ENCODE results near the gene IFNB1. TPM values are rescaled to one million over a fixed set of nuclear protein-coding genes. Genes with fewer than 3 reads are reported as not detected.

IFNB1 gene
- total RNA-seq, 4 donors from 2014 or later, result not detected

GRCh38 chr9:21037278-21037677 lies 40.5 kb downstream of the IFNB1 start:
- H3K4me3 ChIP-seq, result no peak overlapping the region
- TF ChIP-seq, protein P1, sequence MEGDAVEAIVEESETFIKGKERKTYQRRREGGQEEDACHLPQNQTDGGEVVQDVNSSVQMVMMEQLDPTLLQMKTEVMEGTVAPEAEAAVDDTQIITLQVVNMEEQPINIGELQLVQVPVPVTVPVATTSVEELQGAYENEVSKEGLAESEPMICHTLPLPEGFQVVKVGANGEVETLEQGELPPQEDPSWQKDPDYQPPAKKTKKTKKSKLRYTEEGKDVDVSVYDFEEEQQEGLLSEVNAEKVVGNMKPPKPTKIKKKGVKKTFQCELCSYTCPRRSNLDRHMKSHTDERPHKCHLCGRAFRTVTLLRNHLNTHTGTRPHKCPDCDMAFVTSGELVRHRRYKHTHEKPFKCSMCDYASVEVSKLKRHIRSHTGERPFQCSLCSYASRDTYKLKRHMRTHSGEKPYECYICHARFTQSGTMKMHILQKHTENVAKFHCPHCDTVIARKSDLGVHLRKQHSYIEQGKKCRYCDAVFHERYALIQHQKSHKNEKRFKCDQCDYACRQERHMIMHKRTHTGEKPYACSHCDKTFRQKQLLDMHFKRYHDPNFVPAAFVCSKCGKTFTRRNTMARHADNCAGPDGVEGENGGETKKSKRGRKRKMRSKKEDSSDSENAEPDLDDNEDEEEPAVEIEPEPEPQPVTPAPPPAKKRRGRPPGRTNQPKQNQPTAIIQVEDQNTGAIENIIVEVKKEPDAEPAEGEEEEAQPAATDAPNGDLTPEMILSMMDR (IDR thresholded peaks at IDR 0.05), result no peak
- TF ChIP-seq POLR2A (IDR thresholded peaks at IDR 0.05), result no peak
- 86 to 98% methylated on average over 2 of the region's 2 CpGs for WGBS, 2 donors
- intact Hi-C loops (cut with DNase I), result no loop called here
- DNase-seq, result no peak
- no peaks in the 10 kb centered on the region for H3K36me3 ChIP-seq
- no peaks in the 10 kb centered on the region for H3K4me1 ChIP-seq
- no peaks in the 10 kb centered on the region for H3K27me3 ChIP-seq
- H3K9me3 ChIP-seq, result no peaks in the 10 kb centered on the region
- no peak overlapping the region for H3K27ac ChIP-seq

- 53 to 68% methylated on average over 14 of the region's 22 CpGs for WGBS, 2 donors
- no peak for TF ChIP-seq POLR2A (IDR thresholded peaks at IDR 0.05)
- TF ChIP-seq, protein P1 (IDR thresholded peaks at IDR 0.05), result no peak
- no peak for DNase-seq
- Histone ChIP-seq H3K27me3 (no peaks in the 10 kb centered on the region), H3K4me3 (peak overlapping the region; percentile 46 to 74 (median 61)), H3K9me3 (no peaks in the 10 kb centered on the region), H3K36me3 (no peaks in the 10 kb centered on the region), H3K27ac (peak overlapping the region; percentile 49 to 89 (median 80)), H3K4me1 (peaks cover 7 to 28% (median 7%) of the 10 kb centered on the region in 3 donors)
- intact Hi-C loops (cut with DNase I), result no loop called here
Measured at GRCh38 chr9:21031808-21032183, 45.9 kb downstream of the IFNB1 start.

DNA sequence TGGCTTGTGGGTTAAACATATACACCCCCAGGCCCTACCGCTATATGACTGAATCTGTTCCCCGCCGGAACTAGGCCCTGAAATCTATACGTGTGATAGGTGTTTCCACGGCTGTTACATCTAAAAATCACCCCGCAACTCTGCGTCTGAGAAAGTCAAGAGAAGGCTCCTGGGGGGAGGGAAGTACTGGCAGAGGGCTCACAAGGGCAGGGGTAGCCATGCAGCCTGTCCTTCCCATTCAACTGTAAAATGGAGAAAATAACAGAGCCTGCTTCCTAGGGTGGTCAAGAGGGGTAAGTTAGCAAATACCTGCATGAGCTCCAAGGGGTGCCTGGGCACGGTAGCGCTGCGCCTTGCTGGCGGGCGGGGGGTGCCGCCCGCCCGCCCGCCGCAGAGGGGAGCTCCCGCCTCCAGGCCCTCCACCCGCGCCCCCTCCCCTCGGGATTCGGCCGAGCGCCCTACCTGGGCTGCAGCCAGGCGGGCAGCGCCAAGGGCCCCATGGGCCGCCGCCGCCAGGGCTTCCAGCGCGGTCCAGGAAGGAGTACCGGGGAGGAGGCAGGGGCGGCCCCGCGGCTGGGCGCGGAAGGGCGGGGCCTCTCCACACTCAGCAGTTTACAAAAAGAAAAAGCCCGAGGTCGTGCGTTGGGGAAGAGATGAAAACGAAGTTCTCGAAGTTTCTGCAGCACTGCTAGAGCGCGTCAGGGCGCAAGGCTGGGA lies 46.5 kb downstream of the IFNB1 start, which contains the start of gene HACD4:
HACD4 (minus strand) TSS at position 550 of the 717 bp plus-strand sequence; CDS start at position 500, 50 bp downstream.
- intact Hi-C loops (cut with DNase I), result no loop called here
- peak; percentile 8 for DNase-seq
- 0 to 4% methylated on average over 17 to 23 of the region's 46 CpGs for WGBS, 2 donors
- Histone ChIP-seq H3K36me3 (no peaks in the 10 kb centered on the region), H3K4me3 (peak within 1 kb of the TSS; percentile 46 to 74 (median 61)), H3K27me3 (no peaks in the 10 kb centered on the region), H3K9me3 (no peaks in the 10 kb centered on the region), H3K27ac (peak within 1 kb of the TSS; percentile 49 to 89 (median 80)), H3K4me1 (peaks cover 7 to 28% (median 7%) of the 10 kb centered on the region in 3 donors)
- TF ChIP-seq POLR2A (IDR thresholded peaks at IDR 0.05), result no peak

GRCh38 chr9:21030389-21031035 lies 47.2 kb downstream of the IFNB1 start:
- H3K36me3 ChIP-seq, result no peaks in the 10 kb centered on the region
- peaks cover 7 to 28% (median 7%) of the 10 kb centered on the region in 3 donors for H3K4me1 ChIP-seq
- H3K27ac ChIP-seq, result peak overlapping the region; percentile 49 to 89 (median 80)
- DNase-seq, result no peak
- no peaks in the 10 kb centered on the region for H3K9me3 ChIP-seq
- intact Hi-C loops (cut with DNase I), result no loop called here
- TF ChIP-seq, protein P1 (IDR thresholded peaks at IDR 0.05), result no peak
- no peak for TF ChIP-seq POLR2A (IDR thresholded peaks at IDR 0.05)
- WGBS, 2 donors, result 65 to 67% methylated on average over 5 of the region's 5 CpGs
- H3K27me3 ChIP-seq, result no peaks in the 10 kb centered on the region
- H3K4me3 ChIP-seq, result peak overlapping the region; percentile 46 to 74 (median 61)

DNA sequence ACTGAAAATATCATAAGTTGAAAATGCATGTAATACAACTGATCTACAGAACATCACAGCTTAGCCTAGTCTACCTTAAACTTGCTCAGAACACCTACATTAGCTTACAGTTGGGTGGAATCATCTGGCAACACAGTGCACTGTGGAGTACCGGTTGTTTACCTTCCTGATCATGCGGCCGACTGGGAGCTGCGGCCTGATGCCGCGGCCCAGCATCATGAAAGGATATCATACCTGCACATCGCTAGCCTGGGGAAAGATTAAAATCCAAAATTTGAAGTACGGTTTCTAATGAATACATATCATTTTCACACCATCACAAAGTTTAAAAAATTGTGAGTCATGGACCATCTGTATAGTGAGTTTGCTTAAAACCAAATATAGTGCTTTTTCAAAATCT lies 48.1 kb downstream of the IFNB1 start:
- Histone ChIP-seq H3K4me1 (peaks cover 7 to 28% (median 7%) of the 10 kb centered on the region in 3 donors), H3K36me3 (no peaks in the 10 kb centered on the region), H3K9me3 (no peaks in the 10 kb centered on the region), H3K4me3 (no peak overlapping the region), H3K27ac (peak overlapping the region in 1 of 4 donors; percentile 76), H3K27me3 (no peaks in the 10 kb centered on the region)
- intact Hi-C loops (cut with DNase I), result no loop called here
- no peak for DNase-seq
- TF ChIP-seq, protein P1 (IDR thresholded peaks at IDR 0.05), result no peak
- TF ChIP-seq POLR2A (IDR thresholded peaks at IDR 0.05), result no peak
- WGBS, 2 donors, result 72 to 73% methylated on average over 8 of the region's 8 CpGs

Data from esophagus squamous epithelium (tissue), 5 donors.